Skeletal muscle tissue (tissue), 4 donors: Measurements from ENCODE around the gene HOXB2. TPM values are rescaled to one million over a fixed set of nuclear protein-coding genes. Genes with fewer than 3 reads are reported as not detected.

Experiments used
- H3K27ac ChIP-seq: one replicate; pipeline ENCODE4 v1.7.0; 2013; ENCODE audit warnings: mild to moderate bottlenecking, low read depth, low read length, inconsistent platforms
- H3K27me3 ChIP-seq, 3 donors: one replicate each; pipeline ENCODE4 v1.7.0; 2013; ENCODE audit warnings: low read length in 3 of 3; ENCODE audit not compliant: control insufficient read depth in 3 of 3, insufficient read depth in 3 of 3
- H3K36me3 ChIP-seq, 3 donors: one replicate each; pipeline ENCODE4 v1.7.0; 2013; ENCODE audit warnings: low read length in 3 of 3; ENCODE audit not compliant: control insufficient read depth in 3 of 3, insufficient read depth in 3 of 3
- H3K4me1 ChIP-seq, 3 donors: one replicate each; pipeline ENCODE4 v1.7.0; 2013; ENCODE audit warnings: low read length in 3 of 3, mild to moderate bottlenecking in 3 of 3; ENCODE audit not compliant: control insufficient read depth in 3 of 3, insufficient read depth in 3 of 3
- H3K4me3 ChIP-seq, 3 donors: one replicate each; pipeline ENCODE4 v1.7.0; 2013; ENCODE audit warnings: low read length in 3 of 3
- H3K9ac ChIP-seq, 3 donors: one replicate each; pipeline ENCODE4 v1.7.0; 2013; ENCODE audit warnings: low read length in 3 of 3, mild to moderate bottlenecking in 3 of 3, moderate library complexity in 2 of 3, low read depth in 1 of 3
- H3K9me3 ChIP-seq, 3 donors: one replicate each; pipeline ENCODE4 v1.7.0; 2013; ENCODE audit warnings: low read length in 3 of 3; ENCODE audit not compliant: control insufficient read depth in 3 of 3
- total RNA-seq: library from RNA; depleted of rRNA; stranded (reverse); fragments of >200 nt; gene quantifications from one replicate; pipeline ENCODE4 v1.2.3, GENCODE V29; 2014
- donor health status: Osteomylitis.

The HOXB2 gene
- total RNA-seq, 1 donor from 2014 or later: 3.1 TPM

DNA sequence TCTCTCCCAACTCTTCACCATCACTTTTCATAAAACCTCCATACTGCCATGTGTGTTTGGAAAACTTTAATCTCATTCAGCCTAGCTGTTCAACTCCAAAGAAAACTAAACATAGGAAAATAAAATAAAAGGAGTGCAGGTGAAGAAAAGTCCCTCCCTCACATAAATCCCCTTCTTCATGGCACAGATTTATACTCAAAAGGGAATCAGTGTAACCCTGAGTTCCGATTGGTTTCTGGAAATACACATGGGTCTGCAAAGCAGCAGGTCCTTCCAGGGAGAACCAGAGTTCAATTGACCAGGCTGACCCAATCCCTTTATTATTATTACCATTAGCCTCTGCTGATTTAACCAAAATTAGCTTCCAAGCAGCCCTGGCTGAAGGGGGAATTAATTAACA lies 8.9 kb upstream of the HOXB2 start:
- H3K9ac ChIP-seq: no peak overlapping the region
- peaks cover 0 to 11% (median 3%) of the 10 kb centered on the region in 3 donors for H3K4me1 ChIP-seq
- H3K9me3 ChIP-seq: no peaks in the 10 kb centered on the region
- H3K27me3 ChIP-seq: peaks cover 3 to 79% (median 56%) of the 10 kb centered on the region in 3 donors
- H3K4me3 ChIP-seq: no peak overlapping the region
- H3K36me3 ChIP-seq: peaks cover 0 to 3% (median 0%) of the 10 kb centered on the region in 3 donors
- no peak overlapping the region for H3K27ac ChIP-seq

- peaks cover 0 to 3% (median 0%) of the 10 kb centered on the region in 3 donors for H3K36me3 ChIP-seq
- no peak overlapping the region for H3K4me3 ChIP-seq
- no peaks in the 10 kb centered on the region for H3K9me3 ChIP-seq
- no peak overlapping the region for H3K9ac ChIP-seq
- peaks cover 0 to 13% (median 3%) of the 10 kb centered on the region in 3 donors for H3K4me1 ChIP-seq
- H3K27ac ChIP-seq: no peak overlapping the region
- H3K27me3 ChIP-seq: peaks cover 3 to 77% (median 53%) of the 10 kb centered on the region in 3 donors
Observed at GRCh38 chr17:48553190-48553547, 8.3 kb upstream of the HOXB2 start.

GRCh38 chr17:48552466-48553189 lies 7.7 kb upstream of the HOXB2 start:
- Histone ChIP-seq H3K27me3 (peaks cover 3 to 76% (median 57%) of the 10 kb centered on the region in 3 donors), H3K27ac (no peak overlapping the region), H3K4me3 (no peak overlapping the region), H3K9me3 (no peaks in the 10 kb centered on the region), H3K9ac (no peak overlapping the region), H3K4me1 (peaks cover 0 to 15% (median 3%) of the 10 kb centered on the region in 3 donors), H3K36me3 (peaks cover 0 to 3% (median 0%) of the 10 kb centered on the region in 3 donors)

- Histone ChIP-seq H3K27ac (no peak overlapping the region), H3K9ac (no peak overlapping the region)
Observed at GRCh38 chr17:48551596-48552465, 6.9 kb upstream of the HOXB2 start.

DNA sequence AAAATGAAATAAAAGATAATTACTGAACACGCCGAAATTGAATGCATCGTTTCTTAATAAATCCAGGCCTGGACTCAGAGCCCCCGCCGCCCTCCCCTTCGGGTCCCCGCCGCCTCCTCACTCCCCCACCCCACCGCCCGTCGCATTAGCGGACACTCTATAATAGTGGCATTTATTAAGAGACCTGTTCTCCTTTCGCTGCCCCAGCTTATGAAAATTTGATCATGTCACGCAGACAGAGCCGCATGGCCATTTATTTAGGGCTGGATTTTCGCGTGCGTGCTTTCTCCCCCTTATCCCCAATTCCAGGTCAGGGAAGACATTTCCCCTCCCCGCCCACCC lies 6.3 kb upstream of the HOXB2 start:
- Histone ChIP-seq H3K9me3 (no peaks in the 10 kb centered on the region), H3K4me1 (peaks cover 0 to 19% (median 3%) of the 10 kb centered on the region in 3 donors), H3K27ac (no peak overlapping the region), H3K27me3 (peaks cover 3 to 79% (median 58%) of the 10 kb centered on the region in 3 donors), H3K4me3 (no peak overlapping the region), H3K9ac (no peak overlapping the region), H3K36me3 (peaks cover 0 to 3% (median 0%) of the 10 kb centered on the region in 3 donors)

More at GRCh38 chr17:48551596-48552465, 6.9 kb upstream of the HOXB2 start:
- Histone ChIP-seq H3K4me3 (no peak overlapping the region), H3K4me1 (peaks cover 0 to 15% (median 3%) of the 10 kb centered on the region in 3 donors), H3K27me3 (peaks cover 3 to 76% (median 58%) of the 10 kb centered on the region in 3 donors), H3K36me3 (peaks cover 0 to 3% (median 0%) of the 10 kb centered on the region in 3 donors), H3K9me3 (no peaks in the 10 kb centered on the region)

DNA sequence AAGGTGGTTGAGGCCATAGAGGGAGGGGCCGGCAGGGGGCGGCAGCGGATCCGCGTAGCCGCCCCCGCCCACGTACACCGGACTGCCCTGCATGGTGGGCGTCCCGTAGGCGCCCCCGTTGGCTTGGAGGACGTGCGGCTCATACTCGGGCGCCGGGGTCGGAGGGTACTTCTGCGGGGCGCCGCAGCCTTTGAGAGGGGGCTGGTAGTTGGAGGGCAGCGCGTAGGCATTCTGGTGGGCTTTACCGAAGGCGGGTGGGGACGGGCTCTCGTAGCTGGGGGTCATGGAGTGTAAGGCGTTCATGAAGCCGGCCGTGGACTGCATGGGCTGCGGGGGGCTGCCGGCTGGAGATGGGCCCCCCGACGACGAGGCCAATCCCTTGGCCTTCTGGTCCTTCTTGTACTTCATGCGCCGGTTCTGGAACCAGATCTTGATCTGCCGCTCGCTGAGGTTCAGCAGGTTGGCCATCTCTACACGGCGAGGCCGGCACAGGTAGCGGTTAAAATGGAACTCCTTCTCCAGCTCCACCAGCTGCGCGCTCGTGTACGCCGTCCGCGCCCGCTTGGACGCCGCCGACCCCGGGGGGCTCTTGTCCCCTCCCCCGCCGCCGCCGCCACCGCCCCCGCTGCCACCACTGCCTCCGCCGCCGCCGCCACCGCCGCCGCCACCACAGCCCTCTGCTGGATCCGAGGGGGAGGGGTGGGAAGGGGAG lies 5.7 kb upstream of the HOXB2 start:
- Histone ChIP-seq H3K36me3 (peaks cover 0 to 3% (median 0%) of the 10 kb centered on the region in 3 donors), H3K9me3 (no peaks in the 10 kb centered on the region), H3K27me3 (peaks cover 3 to 78% (median 58%) of the 10 kb centered on the region in 3 donors), H3K4me3 (no peak overlapping the region), H3K27ac (no peak overlapping the region), H3K4me1 (peaks cover 0 to 23% (median 3%) of the 10 kb centered on the region in 3 donors), H3K9ac (no peak overlapping the region)

DNA sequence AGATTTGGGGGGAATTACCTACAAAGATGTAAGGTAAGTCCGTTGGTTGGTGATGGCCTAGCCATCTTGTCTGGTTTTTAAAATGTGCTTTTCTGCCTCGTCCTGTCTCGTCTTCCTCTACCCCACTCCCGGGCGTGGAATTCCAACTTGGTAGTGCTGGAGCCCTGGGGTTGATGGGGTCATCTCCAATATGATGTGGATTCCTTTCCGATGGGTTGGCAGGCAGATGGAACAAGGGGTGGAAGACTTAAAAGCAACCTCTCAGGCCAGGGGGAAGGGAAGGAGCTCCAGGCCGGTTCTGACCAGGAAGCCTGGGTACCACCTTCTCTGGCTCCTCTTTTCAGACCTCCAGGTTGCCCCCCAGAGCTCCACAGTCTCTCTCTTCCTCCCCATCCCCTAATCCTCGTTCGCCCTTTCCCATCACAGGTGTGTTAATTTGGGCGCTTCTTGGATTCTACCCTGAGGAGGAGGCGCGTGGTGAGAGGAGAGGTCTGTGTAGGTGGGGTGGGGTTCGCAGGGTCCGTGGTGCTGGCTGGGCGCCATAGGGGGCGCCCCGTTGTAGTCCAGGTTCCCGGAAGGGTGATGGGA lies 5.1 kb upstream of the HOXB2 start:
- no peak overlapping the region for H3K27ac ChIP-seq
- peaks cover 3 to 84% (median 61%) of the 10 kb centered on the region in 3 donors for H3K27me3 ChIP-seq
- H3K4me1 ChIP-seq: peaks cover 0 to 29% (median 3%) of the 10 kb centered on the region in 3 donors
- H3K9ac ChIP-seq: no peak overlapping the region
- peaks cover 0 to 3% (median 0%) of the 10 kb centered on the region in 3 donors for H3K36me3 ChIP-seq
- no peak overlapping the region for H3K4me3 ChIP-seq
- no peaks in the 10 kb centered on the region for H3K9me3 ChIP-seq

DNA sequence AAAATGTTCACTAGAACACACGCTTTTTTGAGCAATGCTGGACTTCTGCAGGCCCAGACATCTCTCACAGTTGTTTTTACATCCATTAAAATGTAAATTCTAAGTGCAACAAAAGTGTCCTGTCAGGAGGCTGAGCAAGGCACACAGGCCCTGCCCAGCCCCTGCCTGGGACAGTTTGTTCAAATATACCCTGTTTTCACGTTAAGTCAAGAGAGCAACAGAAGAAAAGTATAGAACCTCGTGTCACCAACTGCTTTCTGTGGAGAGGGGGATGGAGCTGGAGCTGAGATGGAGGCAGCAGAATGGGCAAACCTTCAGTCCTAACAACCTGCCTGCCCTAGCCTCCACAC lies 4.3 kb upstream of the HOXB2 start:
- H3K27ac ChIP-seq: no peak overlapping the region
- H3K4me1 ChIP-seq: peaks cover 0 to 26% (median 0%) of the 10 kb centered on the region in 3 donors
- H3K36me3 ChIP-seq: peaks cover 0 to 3% (median 0%) of the 10 kb centered on the region in 3 donors
- peaks cover under 1 to 78% (median 54%) of the 10 kb centered on the region in 3 donors for H3K27me3 ChIP-seq
- H3K9me3 ChIP-seq: no peaks in the 10 kb centered on the region
- no peak overlapping the region for H3K4me3 ChIP-seq
- no peak overlapping the region for H3K9ac ChIP-seq

- Histone ChIP-seq H3K27me3 (peaks cover 0 to 73% (median 53%) of the 10 kb centered on the region in 3 donors), H3K4me3 (no peak overlapping the region), H3K9me3 (no peaks in the 10 kb centered on the region), H3K27ac (no peak overlapping the region), H3K4me1 (peaks cover 0 to 29% (median 0%) of the 10 kb centered on the region in 3 donors), H3K36me3 (peaks cover 0 to 3% (median 0%) of the 10 kb centered on the region in 3 donors), H3K9ac (no peak overlapping the region)
Observed at GRCh38 chr17:48548523-48549280, 3.8 kb upstream of the HOXB2 start.
